ENCODE data around the gene FYTTD1. TPM values are rescaled to one million over a fixed set of nuclear protein-coding genes. Genes with fewer than 3 reads are reported as not detected.

The FYTTD1 gene
- total RNA-seq, 3 donors from 2014 or later: 25.1 to 67.2 (median 30.6) TPM

GRCh38 chr3:197789309-197789708 lies 39.6 kb downstream of the FYTTD1 start:
- DNase-seq (no peak), ATAC-seq (no peak)
- H3K36me3 ChIP-seq (ENCODE audit: low read depth): no peaks in the 10 kb centered on the region
- no peak for TF ChIP-seq CTCF (IDR thresholded peaks at IDR 0.05)
- H3K4me1 ChIP-seq (ENCODE audit: low read depth): peaks cover 12% of the 10 kb centered on the region
- intact Hi-C loops (cut with DNase I, micrococcal nuclease): no loop called here
- no peak overlapping the region for H3K4me3 ChIP-seq
- no peaks in the 10 kb centered on the region for H3K9me3 ChIP-seq

- DNase-seq: no peak
- Histone ChIP-seq H3K9me3 (no peaks in the 10 kb centered on the region), H3K36me3 (ENCODE audit: low read depth) (no peaks in the 10 kb centered on the region), H3K4me3 (no peak overlapping the region), H3K4me1 (ENCODE audit: low read depth) (peaks cover 12% of the 10 kb centered on the region)
- no peak for TF ChIP-seq CTCF (IDR thresholded peaks at IDR 0.05)
- intact Hi-C loops (cut with DNase I, micrococcal nuclease): no loop called here
- ATAC-seq: no peak
Measured at GRCh38 chr3:197790033-197790432, 40.4 kb downstream of the FYTTD1 start.

GRCh38 chr3:197791113-197791891 lies 41.6 kb downstream of the FYTTD1 start, which contains the start of gene LRCH3:
Gene LRCH3 (plus strand): TSS chr3:197791254. CDS start chr3:197791279, 25 bp downstream.
- intact Hi-C loops (cut with DNase I, micrococcal nuclease): no loop called here
- H3K4me1 ChIP-seq (ENCODE audit: low read depth): peaks cover 12% of the 10 kb centered on the region

GRCh38 chr3:197791892-197792647 lies 42.4 kb downstream of the FYTTD1 start:
- intact Hi-C loops (cut with DNase I, micrococcal nuclease): no loop called here
- H3K36me3 ChIP-seq (ENCODE audit: low read depth): no peaks in the 10 kb centered on the region
- no peak for TF ChIP-seq CTCF (IDR thresholded peaks at IDR 0.05)
- H3K4me1 ChIP-seq (ENCODE audit: low read depth): peaks cover 12% of the 10 kb centered on the region
- no peaks in the 10 kb centered on the region for H3K9me3 ChIP-seq
- H3K4me3 ChIP-seq: peak overlapping the region; percentile 75
- ATAC-seq (peak; percentile 54), DNase-seq (no peak)

More at GRCh38 chr3:197791113-197791891, 41.6 kb downstream of the FYTTD1 start, which contains the start of gene LRCH3:
- TF ChIP-seq CTCF (IDR thresholded peaks at IDR 0.05): no peak
- no peaks in the 10 kb centered on the region for H3K9me3 ChIP-seq
- peak within 1 kb of the TSS; percentile 75 for H3K4me3 ChIP-seq
- no peaks in the 10 kb centered on the region for H3K36me3 ChIP-seq (ENCODE audit: low read depth)
- DNase-seq (peak; percentile 80 to 88 (median 87)), ATAC-seq (peak; percentile 91)

GRCh38 chr3:197793247-197793646 lies 43.6 kb downstream of the FYTTD1 start:
- intact Hi-C loops (cut with DNase I, micrococcal nuclease): no loop called here
- H3K36me3 ChIP-seq (ENCODE audit: low read depth): no peaks in the 10 kb centered on the region
- no peak overlapping the region for H3K4me3 ChIP-seq
- TF ChIP-seq CTCF (IDR thresholded peaks at IDR 0.05): no peak
- H3K4me1 ChIP-seq (ENCODE audit: low read depth): peaks cover 12% of the 10 kb centered on the region
- no peaks in the 10 kb centered on the region for H3K9me3 ChIP-seq
- DNase-seq (no peak), ATAC-seq (peak; percentile 62)

All from mucosa of descending colon (tissue), 3 donors.